SHP77 (cell line): ENCODE measurements around the gene FAM187B.
"Not testable (repeated sequence)": the region's sequence is repeated elsewhere in the genome, so short reads cannot be mapped to it uniquely, and the experiment has no call there.

Experiments
- DNase-seq, 2 experiments: peaks; one replicate each; lab custom pipeline; 2025; lab: John Stamatoyannopoulos, UW

FAM187B gene

DNA sequence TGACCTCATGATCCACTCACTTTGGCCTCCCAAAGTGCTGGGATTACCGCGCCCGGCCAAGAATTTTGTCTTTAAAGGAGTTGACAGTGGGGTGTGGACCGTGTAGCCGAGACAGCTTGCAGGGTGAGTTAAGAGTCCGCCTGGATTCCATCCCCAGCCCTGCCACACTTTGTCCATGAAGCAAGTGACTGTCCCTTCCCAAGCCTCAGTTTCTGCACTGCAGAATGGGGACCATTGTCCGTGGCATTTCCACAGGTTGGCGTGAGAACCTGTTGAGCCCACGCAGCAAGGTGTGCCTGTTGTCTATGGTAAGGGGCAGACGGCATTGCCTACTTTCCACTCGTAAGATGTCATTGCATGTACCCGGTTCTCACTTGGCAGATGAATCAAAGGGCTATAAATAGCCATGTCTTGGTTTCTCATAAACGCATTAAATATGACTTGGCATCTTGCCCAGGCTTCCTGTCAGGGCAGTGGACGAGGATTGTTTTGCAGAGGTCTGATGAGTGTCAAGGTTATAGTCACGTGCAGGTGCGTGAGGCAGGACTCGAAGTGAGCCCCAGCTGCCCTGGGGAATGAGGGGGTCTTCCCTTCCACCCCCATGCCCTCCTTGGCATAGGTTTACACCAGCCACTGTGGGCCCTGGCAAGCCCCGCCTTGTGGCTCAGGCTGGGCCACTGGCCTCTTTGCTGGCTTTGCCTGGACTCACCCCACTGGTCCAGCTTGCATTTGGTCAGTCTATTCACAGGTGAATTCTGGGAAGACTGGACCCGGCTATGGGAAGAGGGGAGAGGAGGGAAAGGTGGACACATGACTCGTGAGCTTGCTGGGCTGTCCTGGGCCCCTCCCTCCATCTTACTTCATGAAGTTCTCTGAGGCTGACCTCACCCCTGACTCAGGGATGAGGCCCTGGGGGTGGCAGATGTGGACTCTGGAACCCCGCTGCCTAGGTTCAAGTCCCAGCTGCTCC lies 14.6 kb downstream of the FAM187B start:
- DNase-seq, result peak; percentile 80 to 88

DNA sequence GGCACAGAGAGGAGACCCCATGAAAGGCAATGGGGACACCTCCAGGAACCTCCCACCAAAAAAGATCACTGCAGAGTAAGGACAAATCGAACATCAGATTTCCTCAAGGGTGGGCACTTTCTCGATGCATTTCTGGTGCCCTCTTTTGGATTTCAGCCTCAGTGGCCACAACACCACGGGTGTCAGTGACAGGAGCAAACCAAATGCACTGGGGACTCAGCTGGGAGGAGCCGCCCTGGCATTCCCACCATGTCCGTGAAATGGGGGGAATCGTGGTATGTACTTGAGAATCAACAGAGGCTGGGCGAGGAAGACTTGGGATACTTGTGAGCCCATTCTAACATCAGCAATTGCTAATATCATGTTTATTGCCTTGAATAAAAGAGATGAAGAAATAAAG lies 16.3 kb downstream of the FAM187B start:
- DNase-seq, result no peak

DNA sequence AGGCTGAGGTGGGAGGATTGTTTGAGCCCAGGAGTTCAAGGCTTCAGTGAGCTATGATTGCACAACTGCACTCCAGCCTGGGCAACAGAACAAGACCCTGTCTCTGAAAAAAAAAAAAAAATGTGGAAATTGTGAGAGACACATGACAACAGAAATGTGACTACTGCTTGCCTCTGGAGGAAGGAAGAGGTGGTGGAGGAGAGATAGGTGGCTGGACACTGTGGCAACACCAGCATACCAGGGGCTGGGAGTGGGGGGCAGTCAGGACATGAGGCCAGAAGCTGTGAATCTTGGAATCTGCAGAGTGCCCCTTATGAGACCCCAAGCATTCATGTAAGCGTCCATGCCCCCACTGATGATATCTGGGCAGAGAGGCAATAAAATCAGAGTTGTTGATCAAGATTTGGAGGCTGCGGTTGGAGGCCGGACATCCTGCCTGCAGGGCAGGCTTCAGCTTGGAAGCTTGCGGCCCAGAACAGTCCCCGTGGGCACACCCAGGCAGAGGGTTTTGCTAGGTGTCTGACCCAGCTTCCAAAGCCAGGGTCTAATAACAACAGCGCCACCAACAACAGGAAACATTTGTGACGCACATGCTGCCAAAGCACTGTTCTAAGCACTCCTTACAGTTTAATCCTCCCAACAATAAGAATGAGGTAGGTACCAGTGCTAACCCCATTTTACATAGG lies 16.9 kb downstream of the FAM187B start:
- DNase-seq, result no peak

DNA sequence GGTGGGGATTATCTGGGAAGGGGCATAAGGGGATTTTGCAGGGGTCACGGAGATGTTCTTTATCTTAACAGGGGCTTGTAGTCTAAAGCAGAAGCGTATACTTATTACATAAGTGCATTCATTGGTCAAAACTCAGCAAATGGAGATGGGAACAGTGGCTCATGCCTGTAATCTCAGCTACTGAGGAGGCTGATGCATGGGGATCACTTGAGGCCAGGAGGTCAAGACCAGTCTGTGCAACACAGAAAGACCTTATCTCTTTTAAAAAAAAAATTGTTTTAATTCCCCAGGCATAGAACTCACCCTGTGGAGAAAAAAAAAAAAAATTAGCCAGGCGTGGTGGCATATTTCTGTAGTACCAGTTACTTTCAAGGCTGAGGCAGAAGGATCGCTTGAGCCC lies 18.9 kb downstream of the FAM187B start:
- no peak for DNase-seq

DNA sequence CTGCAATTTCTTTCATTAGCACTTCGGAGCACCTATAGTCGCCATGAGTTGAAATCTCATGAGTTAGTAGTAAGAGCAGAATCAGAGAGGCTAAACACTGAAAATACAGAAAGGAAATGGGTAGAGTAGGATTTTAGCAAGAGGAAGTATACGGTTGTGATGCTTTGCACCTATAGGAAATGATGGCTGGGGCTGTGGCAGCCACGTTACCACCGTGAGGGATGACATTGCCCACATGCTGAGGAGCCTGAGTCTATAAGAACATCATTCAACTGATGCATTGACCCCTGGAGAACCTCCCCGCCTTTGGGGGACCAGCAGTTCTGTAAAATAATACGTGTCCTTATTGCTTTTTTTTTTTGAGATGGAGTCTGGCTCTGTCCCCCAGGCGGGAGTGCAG lies 20.4 kb downstream of the FAM187B start:
- DNase-seq, result no peak

DNA sequence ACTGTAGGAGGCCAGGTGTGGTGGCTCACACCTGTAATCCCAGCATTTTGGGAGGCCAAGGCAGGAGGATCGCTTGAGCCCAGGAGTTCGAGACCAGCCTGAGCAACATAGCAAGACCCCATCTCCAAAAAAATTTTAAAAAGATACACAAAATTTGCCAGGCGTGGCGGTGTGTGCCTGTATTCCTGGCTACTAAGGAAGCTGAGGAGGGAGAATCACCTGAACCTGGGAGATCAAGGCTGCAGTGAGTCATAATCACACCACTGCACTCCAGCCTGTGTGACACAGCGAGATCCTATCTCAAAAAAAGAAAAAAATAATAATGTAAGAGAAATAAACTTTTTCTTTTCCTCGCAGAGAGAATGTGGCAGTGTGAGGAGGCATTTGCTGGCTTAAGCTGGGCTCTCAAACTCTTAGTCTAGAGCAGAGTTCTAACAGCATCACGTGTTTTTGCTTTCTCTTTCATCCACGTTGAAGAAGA lies 21.1 kb downstream of the FAM187B start:
- DNase-seq, result no peak

DNA sequence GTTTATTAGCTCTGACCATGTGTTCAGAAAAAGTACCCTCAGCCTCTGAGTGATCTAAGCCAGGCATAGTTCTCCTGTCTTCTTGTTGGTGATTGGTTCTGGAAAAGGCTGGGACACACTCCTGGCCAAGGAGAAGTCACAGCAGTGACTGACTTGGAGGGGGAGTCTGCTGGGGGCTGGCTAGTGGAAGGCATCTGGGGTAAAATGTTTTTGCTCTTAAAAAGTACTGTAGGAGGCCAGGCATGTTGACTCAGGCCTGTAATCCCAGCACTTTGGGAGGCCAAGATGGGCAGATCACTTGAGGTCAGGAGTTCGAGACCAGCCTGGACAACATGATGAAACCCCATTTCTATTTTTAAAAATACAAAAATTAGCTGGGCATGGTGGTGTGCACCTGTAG lies 21.7 kb downstream of the FAM187B start:
- DNase-seq, result no peak

DNA sequence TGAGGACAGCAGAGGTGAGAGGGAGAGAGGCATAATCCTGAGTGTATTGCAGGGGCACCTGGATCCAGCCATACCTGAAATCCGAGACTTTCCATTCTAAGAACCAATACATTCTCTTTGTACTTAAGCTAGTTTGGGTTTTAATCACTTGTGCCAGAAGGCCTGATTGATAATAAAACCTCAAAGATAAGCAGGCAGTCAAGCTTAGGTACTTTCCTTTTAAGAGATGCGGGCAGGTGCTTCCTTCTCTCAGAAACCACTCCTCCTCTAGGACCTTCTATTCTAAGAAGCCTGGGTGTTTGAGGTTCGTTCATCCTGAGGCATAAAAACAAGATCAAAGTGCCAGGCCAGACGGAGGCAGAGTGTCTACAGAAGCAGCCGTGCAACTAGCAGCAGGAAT lies 22.2 kb downstream of the FAM187B start:
- no peak for DNase-seq

DNA sequence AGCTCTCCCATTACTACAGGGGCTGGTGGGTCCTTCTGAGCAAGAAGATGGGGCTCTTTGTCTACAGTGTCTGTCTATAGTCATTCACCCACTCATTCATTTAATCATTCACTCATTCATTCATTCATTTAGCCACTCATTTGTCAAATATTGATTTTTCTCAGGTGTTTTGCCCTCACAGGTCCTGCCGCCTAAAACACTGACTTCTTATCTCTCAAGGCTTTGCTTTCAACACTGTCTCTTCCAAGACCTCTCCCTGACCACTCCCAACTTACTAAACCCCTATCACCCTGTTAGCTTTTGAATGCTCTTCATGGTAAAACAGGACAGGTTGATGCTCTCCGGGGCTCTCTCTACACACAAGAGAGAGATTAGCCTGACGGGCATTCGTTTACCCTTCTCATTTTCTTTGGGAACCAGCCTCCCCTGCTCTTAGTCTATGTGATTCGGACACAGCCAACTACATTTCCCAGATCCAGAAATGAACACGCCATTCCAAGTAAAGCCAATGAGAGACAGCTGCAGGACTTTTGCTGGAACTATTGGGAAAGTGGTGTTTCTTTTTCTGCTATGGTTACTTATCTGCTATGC lies 22.7 kb downstream of the FAM187B start:
- DNase-seq, result no peak

DNA sequence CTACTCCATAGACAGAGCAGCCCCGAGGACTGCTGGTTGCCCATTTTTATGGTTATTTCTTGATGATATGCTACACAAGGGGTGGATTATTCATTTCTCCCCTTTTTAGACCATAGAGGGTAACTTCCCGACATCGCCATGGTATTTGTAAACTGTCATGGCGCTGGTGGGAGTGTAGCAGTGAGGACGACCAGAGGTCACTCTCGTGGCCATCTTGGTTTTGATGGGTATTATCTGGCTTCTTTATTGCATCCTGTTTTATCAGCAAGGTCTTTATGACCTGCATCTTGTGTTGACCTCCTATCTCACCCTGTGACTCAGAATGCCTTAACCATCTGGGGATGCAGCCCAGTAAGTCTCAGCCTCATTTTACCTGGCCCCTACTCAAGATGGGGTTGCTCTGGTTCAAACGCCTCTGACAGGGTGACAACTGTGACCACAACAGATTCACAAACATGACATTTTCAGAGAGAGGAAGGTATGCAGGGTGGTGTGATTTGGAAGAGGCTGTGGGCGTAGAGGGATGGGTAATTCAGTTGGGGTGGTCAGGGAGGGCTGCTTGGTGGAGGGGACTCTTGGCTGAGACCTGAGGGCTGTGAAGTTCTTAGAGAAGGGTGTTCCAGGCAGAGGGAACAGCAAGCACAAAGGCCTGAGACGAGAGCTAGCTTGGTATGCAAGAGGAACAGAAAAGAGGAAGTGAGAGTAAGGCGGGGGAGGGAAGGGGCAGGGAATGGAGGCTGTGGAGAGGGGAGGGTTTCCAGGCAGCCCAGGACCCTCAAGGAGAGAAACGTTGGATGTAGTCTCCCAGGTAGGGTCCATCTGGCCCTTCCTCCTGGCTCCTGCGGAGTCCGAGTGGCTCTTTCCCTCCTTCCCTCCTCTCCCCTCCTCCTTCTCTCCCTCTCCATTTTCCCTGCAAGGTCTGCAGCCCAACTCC lies 23.5 kb downstream of the FAM187B start:
- no peak for DNase-seq

DNA sequence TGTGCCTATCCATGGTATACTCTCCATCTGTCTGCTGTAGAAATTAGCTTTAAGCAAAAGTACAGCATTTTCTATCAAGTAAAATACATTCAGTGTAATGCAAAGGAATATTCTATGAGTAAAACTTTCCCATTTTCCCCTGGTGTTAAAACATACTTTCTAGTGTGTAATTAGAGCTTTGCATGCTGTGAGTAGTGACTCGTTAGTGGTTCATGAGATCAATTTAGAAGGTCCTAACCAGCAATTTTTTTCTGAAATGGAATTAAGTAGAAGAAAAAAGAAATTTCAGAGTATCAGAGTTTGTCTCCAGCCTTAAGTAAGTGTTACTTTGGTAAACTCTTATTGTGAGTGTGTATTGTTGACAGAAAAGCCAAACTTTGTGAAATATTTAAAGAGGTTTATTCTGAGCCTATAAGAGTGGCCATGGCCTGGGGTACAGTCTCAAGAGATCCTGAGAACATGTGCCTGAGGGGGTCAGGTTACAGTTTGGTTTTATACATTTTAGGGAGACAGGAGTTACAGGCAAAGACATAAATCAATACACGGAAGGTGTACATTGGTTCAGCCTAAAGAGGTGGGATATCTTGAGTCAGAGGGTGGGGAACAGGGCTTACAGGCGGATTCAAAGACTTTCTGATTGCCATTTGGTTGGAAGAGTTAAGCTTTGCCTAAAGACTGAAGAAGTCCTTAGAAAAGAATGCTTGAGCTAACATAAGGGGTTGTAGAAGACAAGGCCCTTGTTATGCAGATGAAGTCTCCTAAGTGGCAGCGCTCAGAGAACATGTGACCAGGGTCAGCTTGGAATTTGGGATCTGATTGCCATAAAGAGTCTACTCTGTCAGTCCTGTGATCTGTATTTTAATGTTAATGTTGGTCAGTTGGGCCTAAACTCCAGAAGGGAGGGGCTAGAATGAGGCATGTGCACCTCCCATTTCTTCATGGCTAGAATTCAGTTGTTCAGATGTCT lies 25.5 kb downstream of the FAM187B start:
- no peak for DNase-seq

DNA sequence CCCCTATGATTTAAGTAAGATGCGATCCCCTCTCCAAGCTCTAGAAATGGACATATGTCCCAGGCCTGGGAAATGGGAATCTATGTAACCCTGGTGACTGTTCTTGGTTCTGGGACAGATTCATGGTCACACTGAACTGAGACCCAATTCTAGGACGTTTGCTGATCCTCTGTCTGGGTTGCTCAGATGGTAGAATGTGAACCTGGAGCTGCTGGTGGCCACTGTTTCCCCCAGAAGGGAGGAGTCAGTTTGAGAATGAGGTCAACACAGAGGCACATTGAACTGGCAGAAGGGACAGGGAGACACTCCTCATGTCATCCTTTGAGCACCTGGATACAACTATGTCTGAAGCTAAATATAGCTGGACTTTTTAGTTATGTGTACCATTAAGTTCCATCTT lies 29.1 kb downstream of the FAM187B start:
- DNase-seq, result no peak

DNA sequence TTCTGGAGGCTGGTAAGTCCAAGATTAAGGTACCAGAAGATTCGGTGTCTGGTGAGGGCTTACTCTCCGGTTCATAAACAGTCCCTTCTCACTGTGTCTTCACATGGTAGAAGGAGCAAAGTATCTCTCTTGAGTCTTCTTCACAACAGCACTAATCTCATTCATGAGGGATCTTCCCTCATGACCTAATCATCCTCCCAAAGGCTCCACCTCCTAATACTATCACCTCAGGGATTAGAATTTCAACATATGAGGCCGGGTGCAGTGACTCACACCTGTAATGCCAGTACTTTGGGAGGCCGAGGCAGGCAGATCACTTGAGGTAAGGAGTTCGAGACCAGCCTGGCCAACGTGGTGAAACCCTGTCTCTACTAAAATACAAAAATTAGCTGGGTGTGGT lies 31.7 kb downstream of the FAM187B start:
- not testable (repeated sequence) for DNase-seq

DNA sequence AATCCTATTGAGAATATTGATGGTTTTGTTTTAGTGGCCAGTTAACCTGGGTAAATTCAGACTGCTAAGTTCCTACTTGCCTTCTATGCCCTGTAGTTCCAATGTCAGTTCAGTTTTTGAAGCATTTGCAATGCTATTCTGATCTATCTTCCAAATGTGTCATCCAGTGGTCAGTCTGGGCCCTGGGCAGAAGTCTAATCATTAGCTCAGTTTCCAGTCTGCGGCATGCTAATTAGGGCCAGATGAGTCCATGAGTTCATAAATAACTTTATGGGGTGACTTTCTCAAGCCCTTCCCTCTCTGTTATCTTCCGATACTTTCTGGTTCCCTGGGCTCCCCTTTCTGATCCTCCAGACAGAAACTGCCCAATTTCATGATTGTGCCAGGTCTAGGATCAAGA lies 32.7 kb downstream of the FAM187B start:
- DNase-seq, result no peak

DNA sequence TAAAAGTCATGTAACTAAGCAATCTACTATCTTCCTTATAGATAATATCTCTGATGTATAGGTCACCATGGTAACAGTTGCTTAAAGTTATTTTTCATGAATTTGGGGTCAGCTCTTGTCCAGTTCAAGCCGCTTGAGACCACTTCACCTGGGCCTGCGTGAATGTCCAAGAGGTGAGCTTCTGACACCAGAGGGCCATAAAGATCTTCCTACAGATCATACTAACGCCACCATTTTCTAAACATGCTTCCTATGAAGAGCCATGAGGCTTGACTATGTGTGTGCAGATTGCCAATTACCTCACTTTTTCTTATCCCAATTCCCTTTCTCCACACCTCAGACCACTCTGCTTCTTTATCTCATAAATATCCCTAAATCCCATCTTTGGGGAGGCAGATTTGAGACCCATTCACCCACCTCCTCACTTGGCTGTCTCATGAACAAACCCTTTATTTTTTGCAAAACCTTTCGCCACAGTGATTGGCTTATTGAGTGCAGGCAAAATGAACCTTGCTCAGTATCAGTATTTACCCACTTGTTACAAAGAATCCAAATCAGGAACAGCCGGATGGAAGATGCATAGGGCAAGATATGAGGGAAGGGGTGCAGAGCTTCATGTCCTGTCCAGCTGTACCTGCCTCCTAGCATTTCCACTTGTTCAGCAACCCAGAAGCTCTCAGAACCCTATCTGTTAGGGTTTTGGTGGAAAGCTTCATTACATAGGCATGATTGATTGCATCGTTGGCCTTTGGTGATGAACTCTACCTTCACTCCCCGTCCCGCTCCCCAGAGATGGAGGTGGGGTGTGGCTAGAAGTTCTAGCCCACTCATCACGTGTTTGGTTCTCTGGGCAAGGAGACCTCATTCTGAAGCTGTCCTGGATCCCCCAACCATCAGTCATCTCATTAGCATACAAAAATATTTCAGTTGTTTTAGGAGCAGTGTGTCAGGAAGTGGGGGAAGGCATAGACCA lies 34.2 kb downstream of the FAM187B start:
- no peak for DNase-seq

DNA sequence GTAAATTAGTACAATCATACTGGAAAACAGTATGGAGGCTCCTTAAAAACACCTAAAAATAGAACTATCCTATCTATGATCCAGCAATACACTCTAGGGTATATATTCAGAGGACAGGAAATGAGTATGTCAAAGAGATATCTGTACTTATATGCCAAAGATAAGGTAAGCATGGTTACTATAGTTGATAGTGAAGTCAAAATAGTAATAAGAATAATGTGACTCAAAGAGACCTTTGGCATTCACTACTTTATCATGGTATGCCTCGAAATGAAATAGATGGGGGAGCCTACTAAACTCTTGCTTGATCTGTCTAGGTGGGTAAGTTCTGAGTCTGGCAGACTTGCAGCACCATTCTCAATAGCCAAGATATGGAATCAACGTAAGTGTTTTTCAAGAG lies 43.7 kb downstream of the FAM187B start:
- DNase-seq, result no peak

DNA sequence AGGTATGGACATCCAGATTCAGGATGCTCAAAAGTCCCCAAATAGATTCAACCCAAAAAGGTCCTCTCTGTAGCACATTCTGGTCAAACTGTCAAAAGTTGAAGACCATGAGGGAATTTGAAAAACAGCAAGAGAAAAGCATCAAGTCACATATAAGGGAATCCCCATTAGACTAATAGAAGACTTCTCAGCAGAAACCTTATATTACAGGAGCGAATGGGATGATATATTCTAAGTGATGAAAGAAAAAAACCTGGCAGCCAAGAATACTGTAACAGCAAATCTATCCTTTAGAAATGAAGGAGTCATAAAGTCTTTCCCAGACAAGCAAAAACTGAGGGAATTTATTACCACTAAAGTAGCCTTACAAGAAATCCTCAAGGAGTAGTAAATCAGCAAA lies 44.3 kb downstream of the FAM187B start:
- no peak for DNase-seq

DNA sequence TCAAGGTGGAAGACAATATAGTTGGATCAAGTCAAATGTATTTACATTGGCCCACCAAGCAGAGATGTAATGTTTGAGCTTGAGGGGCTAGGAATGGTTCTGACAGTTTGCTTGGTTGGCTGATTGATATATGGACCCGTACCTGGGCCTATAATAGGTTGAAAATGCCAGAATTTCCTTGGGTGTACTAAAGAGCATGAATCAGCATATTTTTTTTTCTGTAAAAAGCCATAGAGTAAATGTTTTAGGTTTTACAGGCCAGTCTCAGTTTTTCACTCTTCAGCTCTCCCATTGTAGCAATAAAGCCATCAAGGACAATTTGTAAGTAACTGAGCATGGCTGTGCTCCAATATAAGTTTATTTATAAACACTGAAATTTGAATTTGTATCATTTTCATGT lies 47.2 kb downstream of the FAM187B start:
- DNase-seq, result no peak

DNA sequence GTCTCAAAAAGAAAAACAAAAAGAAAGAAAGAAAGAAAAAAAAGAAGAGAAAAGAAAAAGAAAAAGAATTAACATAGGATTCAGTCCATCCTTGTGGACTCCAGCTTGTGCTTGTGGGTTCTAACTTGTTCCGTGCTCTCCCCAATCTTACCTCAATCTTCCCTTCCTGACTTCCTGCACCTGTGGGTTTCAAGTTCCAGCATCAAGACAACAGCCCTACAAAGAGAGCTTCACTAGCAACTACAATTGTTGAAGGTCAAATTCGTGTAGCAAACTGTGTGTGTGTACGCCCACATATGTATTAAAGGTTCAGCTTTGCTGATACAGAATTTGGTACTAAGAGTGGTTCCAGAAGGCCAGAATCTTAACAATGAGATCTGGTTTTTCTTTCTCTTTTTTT lies 48.7 kb downstream of the FAM187B start:
- no peak for DNase-seq
